ENCODE results near the gene SLC1A2.

Gene SLC1A2

GRCh38 chr11:35454362-35454761 is 35.0 kb upstream of the SLC1A2 start:
- TF ChIP-seq, protein P1, sequence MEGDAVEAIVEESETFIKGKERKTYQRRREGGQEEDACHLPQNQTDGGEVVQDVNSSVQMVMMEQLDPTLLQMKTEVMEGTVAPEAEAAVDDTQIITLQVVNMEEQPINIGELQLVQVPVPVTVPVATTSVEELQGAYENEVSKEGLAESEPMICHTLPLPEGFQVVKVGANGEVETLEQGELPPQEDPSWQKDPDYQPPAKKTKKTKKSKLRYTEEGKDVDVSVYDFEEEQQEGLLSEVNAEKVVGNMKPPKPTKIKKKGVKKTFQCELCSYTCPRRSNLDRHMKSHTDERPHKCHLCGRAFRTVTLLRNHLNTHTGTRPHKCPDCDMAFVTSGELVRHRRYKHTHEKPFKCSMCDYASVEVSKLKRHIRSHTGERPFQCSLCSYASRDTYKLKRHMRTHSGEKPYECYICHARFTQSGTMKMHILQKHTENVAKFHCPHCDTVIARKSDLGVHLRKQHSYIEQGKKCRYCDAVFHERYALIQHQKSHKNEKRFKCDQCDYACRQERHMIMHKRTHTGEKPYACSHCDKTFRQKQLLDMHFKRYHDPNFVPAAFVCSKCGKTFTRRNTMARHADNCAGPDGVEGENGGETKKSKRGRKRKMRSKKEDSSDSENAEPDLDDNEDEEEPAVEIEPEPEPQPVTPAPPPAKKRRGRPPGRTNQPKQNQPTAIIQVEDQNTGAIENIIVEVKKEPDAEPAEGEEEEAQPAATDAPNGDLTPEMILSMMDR (IDR thresholded peaks at IDR 0.05): no peak

GRCh38 chr11:35436581-35437250 is 17.4 kb upstream of the SLC1A2 start:
- TF ChIP-seq, protein P1 (IDR thresholded peaks at IDR 0.05): no peak

DNA sequence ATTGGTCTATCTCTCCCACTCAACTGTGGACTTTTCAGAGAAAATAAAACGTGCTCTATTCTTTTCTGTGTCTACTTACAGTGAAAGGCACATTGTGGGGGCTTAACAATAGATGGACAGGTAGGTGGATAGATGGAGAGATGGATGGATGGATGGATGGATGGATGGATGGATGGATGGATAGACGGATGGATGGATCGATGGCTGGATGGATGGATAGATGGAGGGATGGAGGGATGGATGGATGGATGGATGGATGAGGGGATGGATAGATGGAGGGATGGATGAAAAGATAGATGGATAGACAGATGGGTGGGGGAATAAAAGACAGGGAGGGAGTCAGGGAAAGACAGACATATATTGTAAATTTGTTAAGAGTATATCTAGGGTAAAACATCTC is 14.2 kb upstream of the SLC1A2 start:
- TF ChIP-seq, protein P1 (IDR thresholded peaks at IDR 0.05): no peak

DNA sequence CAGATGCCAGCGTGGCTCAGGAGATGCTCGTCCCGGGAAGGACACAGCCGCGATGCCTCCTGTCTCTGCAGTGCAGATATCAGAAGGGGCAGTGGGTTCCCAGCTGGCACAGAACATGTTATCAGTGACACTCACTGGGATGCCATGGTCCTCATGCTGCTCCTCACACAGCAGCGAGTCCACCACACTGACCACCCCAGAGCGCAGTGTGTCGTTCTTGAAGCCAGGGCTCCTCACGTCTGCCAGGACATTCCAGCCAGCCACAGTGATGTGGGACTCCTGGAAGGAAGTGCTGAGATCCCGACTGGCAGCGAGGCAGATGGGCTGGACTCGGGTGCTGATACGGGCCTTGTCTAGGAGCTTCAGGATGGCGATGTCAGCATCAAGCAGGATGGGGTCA is 13.1 kb upstream of the SLC1A2 start:
- TF ChIP-seq, protein P1 (IDR thresholded peaks at IDR 0.05): no peak

DNA sequence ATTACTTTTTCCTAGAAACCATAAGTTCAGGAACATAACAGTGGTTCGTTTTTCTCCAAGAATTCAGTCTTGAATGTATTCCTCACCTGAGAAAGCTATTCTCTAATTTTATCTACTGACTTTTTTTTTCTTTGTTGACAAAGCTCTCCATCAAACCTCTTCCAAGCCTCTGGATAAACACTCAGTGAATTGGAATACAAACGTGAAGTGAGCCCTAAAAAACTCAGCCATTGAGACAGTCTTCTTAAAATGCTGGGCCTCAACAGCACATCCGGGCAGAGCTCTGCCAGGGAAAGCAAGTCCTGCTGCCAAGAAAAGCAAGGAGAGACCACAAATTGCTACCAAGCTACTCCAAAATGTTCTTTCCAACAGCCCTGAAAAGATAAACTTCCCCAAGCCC is 7.7 kb upstream of the SLC1A2 start:
- TF ChIP-seq, protein P1 (IDR thresholded peaks at IDR 0.05): no peak

GRCh38 chr11:35426351-35426750 is 7.0 kb upstream of the SLC1A2 start:
- TF ChIP-seq, protein P1 (IDR thresholded peaks at IDR 0.05): no peak

GRCh38 chr11:35425603-35426212 is 6.3 kb upstream of the SLC1A2 start:
- TF ChIP-seq, protein P1 (IDR thresholded peaks at IDR 0.05): no peak

Measured in LNCAP (cell line).